Tibial nerve (tissue), 4 donors: ENCODE data around the gene MARS1.

ENCODE experiments used
- CTCF ChIP-seq, 5 experiments: fragments of 200-600 bp in 3 of 5; fragments of 450-650 bp in 2 of 5; sonication (generic) in 3 of 5; IDR thresholded peaks; one replicate each; pipeline ENCODE4 v1.5.1; 2016 to 2019; ENCODE audit warnings: antibody characterized with exemption in 5 of 5, mild to moderate bottlenecking in 3 of 5, moderate library complexity in 2 of 5
- EP300 ChIP-seq, 2 donors: sonication (generic); formaldehyde crosslinking; IDR thresholded peaks; one replicate each; pipeline ENCODE4 v1.6.1; 2017; ENCODE audit warnings: antibody characterized with exemption in 2 of 2, mild to moderate bottlenecking in 1 of 2

- TF ChIP-seq EP300 (IDR thresholded peaks at IDR 0.05) (peak; percentile 75 to 89), CTCF (IDR thresholded peaks at IDR 0.05) (peak in 2 of 5 experiments; percentile 33 to 46)
These were observed at the start of gene MARS1 for GRCh38 chr12:57487597-57488401.
